TTC549 (cell line): ENCODE data around the gene CPEB4.

ENCODE experiments used
- FAIRE-seq: peaks from 2 replicates; lab custom pipeline; 2012; peaks lifted over from hg19 to GRCh38; lab: Jason Lieb, UNC

The CPEB4 gene

GRCh38 chr5:173950829-173951228 is 62.7 kb downstream of the CPEB4 start:
- no peak for FAIRE-seq

GRCh38 chr5:173953528-173954090 is 65.5 kb downstream of the CPEB4 start:
- no peak for FAIRE-seq

GRCh38 chr5:173954671-173955521 is 66.7 kb downstream of the CPEB4 start:
- FAIRE-seq, result no peak

GRCh38 chr5:173960986-173961385 is 72.8 kb downstream of the CPEB4 start:
- no peak for FAIRE-seq

GRCh38 chr5:173961418-173961817 is 73.3 kb downstream of the CPEB4 start:
- no peak for FAIRE-seq

- no peak for FAIRE-seq
Observed at GRCh38 chr5:173962436-173962972, 74.4 kb downstream of the CPEB4 start.

- no peak for FAIRE-seq
Observed at GRCh38 chr5:173963182-173963838, 75.2 kb downstream of the CPEB4 start.

- no peak for FAIRE-seq
Observed at GRCh38 chr5:173963867-173964441, 75.8 kb downstream of the CPEB4 start.

GRCh38 chr5:173964506-173964905 is 76.4 kb downstream of the CPEB4 start:
- FAIRE-seq, result no peak

GRCh38 chr5:173967241-173967640 is 79.1 kb downstream of the CPEB4 start:
- FAIRE-seq, result no peak

GRCh38 chr5:173968154-173968797 is 80.1 kb downstream of the CPEB4 start:
- FAIRE-seq, result no peak

GRCh38 chr5:173969167-173970049 is 81.3 kb downstream of the CPEB4 start:
- no peak for FAIRE-seq

GRCh38 chr5:173970878-173971650 is 82.9 kb downstream of the CPEB4 start:
- no peak for FAIRE-seq

- FAIRE-seq, result no peak
Observed at GRCh38 chr5:173971681-173972345, 83.7 kb downstream of the CPEB4 start.

GRCh38 chr5:173972607-173972924 is 84.4 kb downstream of the CPEB4 start:
- no peak for FAIRE-seq

GRCh38 chr5:173972925-173973615 is 84.9 kb downstream of the CPEB4 start:
- FAIRE-seq, result no peak

- no peak for FAIRE-seq
Observed at GRCh38 chr5:173973616-173973969, 85.4 kb downstream of the CPEB4 start.

GRCh38 chr5:173974688-173975239 is 86.6 kb downstream of the CPEB4 start:
- FAIRE-seq, result no peak

- FAIRE-seq, result no peak
Observed at GRCh38 chr5:173981185-173981761, 93.1 kb downstream of the CPEB4 start.
